Immature natural killer cell (primary cell): ENCODE results near the gene CD79B. TPM values are rescaled to one million over a fixed set of nuclear protein-coding genes. Genes with fewer than 3 reads are reported as not detected.
"Not testable (repeated sequence)": the region's sequence is repeated elsewhere in the genome, so short reads cannot be mapped to it uniquely, and the experiment has no call there.

Source experiments
- DNase-seq, 3 donors: peaks; one replicate each; pipeline ENCODE4 v3.0.0; 2022; ENCODE audit warnings: mixed read lengths in 1 of 3
- H3K27ac Mint-ChIP-seq, 6 donors: one replicate each; pipeline ENCODE4 v1.8.0; 2020; ENCODE audit warnings: mixed read lengths in 6 of 6, mild to moderate bottlenecking in 5 of 6, inconsistent platforms in 4 of 6, moderate library complexity in 3 of 6
- H3K27me3 Mint-ChIP-seq, 3 donors: one replicate each; pipeline ENCODE4 v1.8.0; 2020 to 2021; ENCODE audit warnings: low read depth in 3 of 3, mild to moderate bottlenecking in 3 of 3, mixed read lengths in 3 of 3, moderate library complexity in 3 of 3, inconsistent platforms in 1 of 3
- H3K36me3 Mint-ChIP-seq, 3 donors: one replicate each; pipeline ENCODE4 v1.8.0; 2020; ENCODE audit warnings: mixed read lengths in 3 of 3, inconsistent platforms in 2 of 3, mild to moderate bottlenecking in 2 of 3
- H3K4me1 Mint-ChIP-seq, 2 donors: one replicate each; pipeline ENCODE4 v1.8.0; 2020; ENCODE audit warnings: inconsistent platforms in 2 of 2, mild to moderate bottlenecking in 2 of 2, mixed read lengths in 2 of 2, moderate library complexity in 1 of 2
- H3K4me3 Mint-ChIP-seq, 5 donors: one replicate each; pipeline ENCODE4 v1.8.0; 2020; ENCODE audit warnings: mild to moderate bottlenecking in 5 of 5, mixed read lengths in 5 of 5, inconsistent platforms in 3 of 5, moderate library complexity in 3 of 5
- H3K9me3 Mint-ChIP-seq, 6 donors: one replicate each; pipeline ENCODE4 v1.8.0; 2020; ENCODE audit warnings: mild to moderate bottlenecking in 6 of 6, mixed read lengths in 6 of 6, inconsistent platforms in 4 of 6, moderate library complexity in 3 of 6
- polyA plus RNA-seq, 3 donors: library from polyadenylated mRNA; unstranded; fragments of 300-500 nt; fragmentation: Illumina TruSeq; gene quantifications; one replicate each; pipeline ENCODE4 v1.2.3, GENCODE V29; 2021

The CD79B gene
- polyA plus RNA-seq, 3 donors from 2014 or later = 45.8 to 67.3 (median 51.9) TPM

- Mint-ChIP-seq H3K4me1 (peaks cover 28 to 30% of the 10 kb centered on the region in 2 donors), H3K9me3 (no peaks in the 10 kb centered on the region), H3K36me3 (peaks cover 0 to 4% (median 0%) of the 10 kb centered on the region in 3 donors), H3K27ac (peak overlapping the region in 1 of 6 donors; percentile 46), H3K27me3 (peaks cover 2 to 5% (median 3%) of the 10 kb centered on the region in 3 donors), H3K4me3 (no peak overlapping the region)
- no peak for DNase-seq
Observed at GRCh38 chr17:63934183-63935112, 2.3 kb upstream of the CD79B start.

GRCh38 chr17:63933598-63933997 lies 1.5 kb upstream of the CD79B start:
- Mint-ChIP-seq H3K4me1 (peaks cover 24 to 29% of the 10 kb centered on the region in 2 donors), H3K27me3 (peaks cover 2 to 5% (median 3%) of the 10 kb centered on the region in 3 donors), H3K36me3 (peaks cover 0 to 4% (median 0%) of the 10 kb centered on the region in 3 donors)

GRCh38 chr17:63932721-63933120 lies 590 bp upstream of the CD79B start:
- H3K4me3 Mint-ChIP-seq = peak overlapping the region; percentile 38 to 93 (median 69)
- H3K27ac Mint-ChIP-seq = peak overlapping the region; percentile 66 to 95 (median 90)
- H3K4me1 Mint-ChIP-seq = peaks cover 24 to 29% of the 10 kb centered on the region in 2 donors
- peaks cover 0 to 4% (median 0%) of the 10 kb centered on the region in 3 donors for H3K36me3 Mint-ChIP-seq
- no peak for DNase-seq
- H3K9me3 Mint-ChIP-seq = no peaks in the 10 kb centered on the region
- peaks cover 2 to 5% (median 3%) of the 10 kb centered on the region in 3 donors for H3K27me3 Mint-ChIP-seq

More at GRCh38 chr17:63933598-63933997, 1.5 kb upstream of the CD79B start:
- peak overlapping the region in 1 of 5 donors; percentile 93 for H3K4me3 Mint-ChIP-seq
- no peaks in the 10 kb centered on the region for H3K9me3 Mint-ChIP-seq
- H3K27ac Mint-ChIP-seq = peak overlapping the region in 2 of 6 donors; percentile 46 to 80
- DNase-seq = no peak

GRCh38 chr17:63930951-63931575 lies 1.1 kb downstream of the CD79B start:
- H3K9me3 Mint-ChIP-seq = no peaks in the 10 kb centered on the region

GRCh38 chr17:63929860-63930766 lies 2.0 kb downstream of the CD79B start:
- Mint-ChIP-seq H3K36me3 (no peaks in the 10 kb centered on the region), H3K27me3 (peaks cover 0 to 1% (median 0%) of the 10 kb centered on the region in 3 donors), H3K4me3 (peak overlapping the region in 3 of 5 donors; percentile 5 to 90 (median 86)), H3K4me1 (peaks cover 24 to 29% of the 10 kb centered on the region in 2 donors), H3K27ac (peak overlapping the region in 5 of 6 donors; percentile 17 to 95 (median 83)), H3K9me3 (no peaks in the 10 kb centered on the region)
- DNase-seq = no peak

More at GRCh38 chr17:63930951-63931575, 1.1 kb downstream of the CD79B start:
- Mint-ChIP-seq H3K36me3 (peaks cover 0 to 2% (median 0%) of the 10 kb centered on the region in 3 donors), H3K4me1 (peaks cover 24 to 29% of the 10 kb centered on the region in 2 donors), H3K27me3 (peaks cover 0 to 4% (median under 1%) of the 10 kb centered on the region in 3 donors), H3K27ac (peak overlapping the region; percentile 82 to 95 (median 92)), H3K4me3 (peak overlapping the region; percentile 86 to 94 (median 92))
- DNase-seq = peak; percentile 52 to 65 (median 55)

GRCh38 chr17:63928966-63929695 lies 3.0 kb downstream of the CD79B start:
- Mint-ChIP-seq H3K27me3 (peaks cover 0 to 3% (median 0%) of the 10 kb centered on the region in 3 donors), H3K36me3 (no peaks in the 10 kb centered on the region), H3K4me3 (peak overlapping the region in 1 of 5 donors; percentile 30), H3K9me3 (no peaks in the 10 kb centered on the region), H3K27ac (peak overlapping the region in 1 of 6 donors; percentile 61), H3K4me1 (peaks cover 24 to 29% of the 10 kb centered on the region in 2 donors)
- no peak for DNase-seq

GRCh38 chr17:63928172-63928666 lies 3.9 kb downstream of the CD79B start:
- DNase-seq = no peak
- no peak overlapping the region for H3K4me3 Mint-ChIP-seq
- no peaks in the 10 kb centered on the region for H3K36me3 Mint-ChIP-seq
- H3K27me3 Mint-ChIP-seq = peaks cover 0 to 3% (median 0%) of the 10 kb centered on the region in 3 donors
- H3K27ac Mint-ChIP-seq = no peak overlapping the region
- no peaks in the 10 kb centered on the region for H3K9me3 Mint-ChIP-seq
- H3K4me1 Mint-ChIP-seq = peaks cover 24 to 26% of the 10 kb centered on the region in 2 donors

GRCh38 chr17:63927464-63928171 lies 4.5 kb downstream of the CD79B start:
- H3K27ac Mint-ChIP-seq = peak overlapping the region in 1 of 6 donors; percentile 51

GRCh38 chr17:63926164-63926563 lies 6.0 kb downstream of the CD79B start:
- Mint-ChIP-seq H3K4me1 (peaks cover 7 to 9% of the 10 kb centered on the region in 2 donors), H3K27ac (peak overlapping the region in 1 of 6 donors; percentile 79), H3K27me3 (peaks cover 0 to 1% (median 0%) of the 10 kb centered on the region in 3 donors), H3K4me3 (no peak overlapping the region), H3K36me3 (no peaks in the 10 kb centered on the region), H3K9me3 (no peaks in the 10 kb centered on the region)
- no peak for DNase-seq

More at GRCh38 chr17:63927464-63928171, 4.5 kb downstream of the CD79B start:
- Mint-ChIP-seq H3K9me3 (no peaks in the 10 kb centered on the region), H3K36me3 (no peaks in the 10 kb centered on the region), H3K4me3 (no peak overlapping the region), H3K27me3 (peaks cover 0 to 3% (median 0%) of the 10 kb centered on the region in 3 donors), H3K4me1 (peaks cover 20 to 22% of the 10 kb centered on the region in 2 donors)
- no peak for DNase-seq

- no peak for DNase-seq
- peaks cover 0 to 1% (median 0%) of the 10 kb centered on the region in 3 donors for H3K27me3 Mint-ChIP-seq
- no peak overlapping the region for H3K27ac Mint-ChIP-seq
- no peak overlapping the region for H3K4me3 Mint-ChIP-seq
- H3K4me1 Mint-ChIP-seq = peaks cover 1 to 4% of the 10 kb centered on the region in 2 donors
- H3K9me3 Mint-ChIP-seq = no peaks in the 10 kb centered on the region
- H3K36me3 Mint-ChIP-seq = no peaks in the 10 kb centered on the region
Observed at GRCh38 chr17:63925615-63926014, 6.5 kb downstream of the CD79B start.

GRCh38 chr17:63922402-63922801 lies 9.7 kb downstream of the CD79B start:
- not testable (repeated sequence) for H3K4me1 Mint-ChIP-seq, H3K27ac Mint-ChIP-seq, H3K36me3 Mint-ChIP-seq, H3K27me3 Mint-ChIP-seq, DNase-seq, H3K4me3 Mint-ChIP-seq, H3K9me3 Mint-ChIP-seq

- H3K9me3 Mint-ChIP-seq, H3K27me3 Mint-ChIP-seq, DNase-seq, H3K36me3 Mint-ChIP-seq, H3K27ac Mint-ChIP-seq, H3K4me3 Mint-ChIP-seq, H3K4me1 Mint-ChIP-seq: not testable (repeated sequence)
Observed at GRCh38 chr17:63920779-63921178, 11.4 kb downstream of the CD79B start.
